Right lobe of liver (tissue), 6 donors: ENCODE results near the gene PRR5. TPM values are rescaled to one million over a fixed set of nuclear protein-coding genes. Genes with fewer than 3 reads are reported as not detected.

Source experiments
- ATAC-seq, 4 donors: fragments of 200-7000 bp; cut with Tn5 transposase; one replicate each; pipeline ENCODE4 v1.9.1; 2020; ENCODE audit warnings: mild to moderate bottlenecking in 4 of 4, moderate library complexity in 4 of 4
- DNase-seq, 3 donors: peaks; one replicate each; pipeline ENCODE4 v3.0.0-alpha.2; 2020
- H3K27ac ChIP-seq, 3 donors: fragments of 200-600 bp; one replicate each; pipeline ENCODE4 v1.8.0; 2022
- H3K27me3 ChIP-seq, 2 donors: fragments of 200-600 bp; one replicate each; pipeline ENCODE4 v1.8.0; 2022
- H3K36me3 ChIP-seq, 4 donors: fragments of 200-600 bp; sonication (generic) in 1 of 4; one replicate each; pipeline versions ENCODE4 v1.5.1 to v1.8.0; 2017 to 2022; ENCODE audit warnings: control low read depth in 1 of 4
- H3K4me1 ChIP-seq, 4 donors: fragments of 200-600 bp; sonication (generic) in 1 of 4; one replicate each; pipeline versions ENCODE4 v1.5.1 to v1.8.0; 2017 to 2022; ENCODE audit warnings: control low read depth in 1 of 4
- H3K4me3 ChIP-seq, 3 donors: fragments of 200-600 bp; one replicate each; pipeline ENCODE4 v1.8.0; 2022
- H3K9me3 ChIP-seq, 4 donors: fragments of 200-600 bp; sonication (generic) in 1 of 4; one replicate each; pipeline versions ENCODE4 v1.5.1 to v1.8.0; 2017 to 2022; ENCODE audit warnings: control low read depth in 1 of 4
- CTCF ChIP-seq, 4 donors: fragments of 200-600 bp in 3 of 4; fragments of 450-650 bp in 1 of 4; IDR thresholded peaks; one replicate each; pipeline versions ENCODE4 v1.5.1 to v1.8.0; 2016 to 2022; ENCODE audit warnings: antibody characterized with exemption in 4 of 4, mild to moderate bottlenecking in 2 of 4
- POLR2A ChIP-seq: fragments of 450-650 bp; IDR thresholded peaks from one replicate; pipeline ENCODE4 v1.6.1; 2017; ENCODE audit warnings: antibody characterized with exemption, mild to moderate bottlenecking
- WGBS: methylation state at CpG from one replicate; pipeline ENCODE4 v1.1.6; 2018; ENCODE audit warnings: low coverage, low lambda C conversion rate; ENCODE audit not compliant: insufficient coverage; ENCODE audit errors: missing lambda C conversion rate; 5-methylcytosine and 5-hydroxymethylcytosine counted together
- intact Hi-C, 2 donors: fragments of 100-400 bp; cut with DNase I; formaldehyde crosslinking; loops; one replicate each; pipeline versions ENCODE4 v1.11.2 to v1.14.1; 2022
- total RNA-seq, 6 experiments: library from RNA; depleted of rRNA in 2 of 6; stranded (reverse); fragments of >200 nt in 2 of 6; fragmentation: NEBNext Ultra II Directional in 3 of 6; extraction: Animal tissue kit (Norgen Biotek cat#: 25700) in 3 of 6; gene quantifications; one replicate each; pipeline versions ENCODE4 v1.1.0 to v1.2.4, GENCODE V29; 2016 to 2023
- donor health status: DM: no; HTN: yes; CAD: no.
- donor health status: DM: no; HTN: no; CAD: no.
- donor health status: DM: no; HTN: no; CAD: no.
- donor health status: DM: no; HTN: yes; CAD: no.
- donor health status: DM: no; HTN: yes; CAD: no.

The PRR5 gene
- total RNA-seq, 6 experiments from 2014 or later: 14.1 to 25.3 (median 20.2) TPM

- Histone ChIP-seq H3K36me3 (no peaks in the 10 kb centered on the region), H3K9me3 (no peaks in the 10 kb centered on the region), H3K27ac (no peak overlapping the region), H3K4me3 (no peak overlapping the region), H3K27me3 (no peaks in the 10 kb centered on the region), H3K4me1 (peaks cover 0 to 17% (median 6%) of the 10 kb centered on the region in 4 donors)
- 83% methylated on average over 1 of the region's 4 CpGs for WGBS
- TF ChIP-seq POLR2A (no peak), CTCF (IDR thresholded peaks at IDR 0.05) (no peak)
- intact Hi-C loops: no loop called here
- no peak for ATAC-seq
- no peak for DNase-seq
These were observed 3.0 kb downstream of the PRR5 start for GRCh38 chr22:44705022-44705297.

DNA sequence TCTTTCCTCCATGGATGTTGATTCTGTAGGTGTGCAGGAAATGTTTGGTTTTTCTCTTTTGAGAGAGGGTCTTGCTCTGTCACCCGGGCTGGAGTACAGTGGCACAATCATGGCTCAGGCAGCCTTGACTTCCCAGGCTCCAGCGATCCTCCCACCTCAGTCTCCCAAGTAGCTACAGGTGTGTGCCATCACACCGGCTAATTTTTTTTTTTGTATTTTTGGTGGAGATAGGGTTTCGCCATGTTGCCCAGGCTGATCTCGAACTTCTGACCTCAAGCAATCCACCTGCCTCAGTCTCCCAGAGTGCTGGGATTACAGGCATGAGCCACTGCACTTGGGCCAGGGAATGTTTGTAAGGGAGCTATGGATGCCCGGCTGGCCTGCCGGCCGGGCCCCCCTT is 4.5 kb downstream of the PRR5 start:
- Histone ChIP-seq H3K9me3 (no peaks in the 10 kb centered on the region), H3K27me3 (no peaks in the 10 kb centered on the region), H3K27ac (no peak overlapping the region), H3K36me3 (no peaks in the 10 kb centered on the region), H3K4me1 (peaks cover 0 to 31% (median 11%) of the 10 kb centered on the region in 4 donors), H3K4me3 (no peak overlapping the region)
- intact Hi-C loops: no loop called here
- no peak for ATAC-seq
- WGBS: 75% methylated on average over 4 of the region's 8 CpGs
- TF ChIP-seq POLR2A (no peak), CTCF (IDR thresholded peaks at IDR 0.05) (no peak)
- DNase-seq: no peak

DNA sequence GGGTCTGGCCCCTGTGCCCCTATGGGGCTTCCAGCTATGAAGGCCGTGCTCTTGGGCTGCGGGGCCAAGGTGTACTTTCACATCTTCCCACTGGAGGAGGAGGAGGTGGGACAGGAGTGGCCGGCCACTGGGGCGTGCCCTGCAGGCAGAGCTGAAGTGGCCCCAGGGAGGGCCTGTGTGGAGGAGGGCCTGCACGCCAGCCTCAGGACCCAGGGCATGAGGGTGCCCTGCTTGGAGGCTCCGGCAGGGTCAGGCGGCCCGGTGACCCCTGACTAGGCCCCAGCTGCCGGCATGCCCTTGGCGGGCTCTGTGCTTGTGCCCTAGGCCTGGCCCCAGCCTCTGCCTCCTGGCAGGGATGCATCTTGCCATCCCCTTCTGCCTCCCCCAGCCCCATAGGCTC is 5.2 kb downstream of the PRR5 start:
- TF ChIP-seq CTCF (IDR thresholded peaks at IDR 0.05): no peak
- TF ChIP-seq POLR2A: no peak
- WGBS: 60% methylated on average over 1 of the region's 10 CpGs
- Histone ChIP-seq H3K4me3 (no peak overlapping the region), H3K36me3 (no peaks in the 10 kb centered on the region), H3K9me3 (no peaks in the 10 kb centered on the region), H3K4me1 (peaks cover 0 to 35% (median 11%) of the 10 kb centered on the region in 4 donors), H3K27ac (no peak overlapping the region), H3K27me3 (no peaks in the 10 kb centered on the region)
- intact Hi-C loops: no loop called here
- ATAC-seq (no peak), DNase-seq (no peak)

GRCh38 chr22:44707752-44708151 is 5.7 kb downstream of the PRR5 start:
- ATAC-seq: no peak
- intact Hi-C loops: no loop called here
- no peak overlapping the region for H3K27ac ChIP-seq
- no peaks in the 10 kb centered on the region for H3K27me3 ChIP-seq
- no peaks in the 10 kb centered on the region for H3K9me3 ChIP-seq
- no peak overlapping the region for H3K4me3 ChIP-seq
- peaks cover 0 to 37% (median 11%) of the 10 kb centered on the region in 4 donors for H3K4me1 ChIP-seq
- WGBS: 91% methylated on average over 5 of the region's 11 CpGs
- DNase-seq: no peak
- H3K36me3 ChIP-seq: no peaks in the 10 kb centered on the region
- TF ChIP-seq POLR2A: no peak
- TF ChIP-seq CTCF (IDR thresholded peaks at IDR 0.05): no peak

GRCh38 chr22:44709881-44710392 is 7.9 kb downstream of the PRR5 start:
- ATAC-seq (no peak), DNase-seq (no peak)
- H3K9me3 ChIP-seq: no peaks in the 10 kb centered on the region
- H3K36me3 ChIP-seq: no peaks in the 10 kb centered on the region
- H3K4me3 ChIP-seq: no peak overlapping the region
- TF ChIP-seq CTCF (IDR thresholded peaks at IDR 0.05): no peak
- no peak for TF ChIP-seq POLR2A
- peaks cover 0 to 52% (median 16%) of the 10 kb centered on the region in 4 donors for H3K4me1 ChIP-seq
- no peak overlapping the region for H3K27ac ChIP-seq
- intact Hi-C loops: no loop called here
- no peaks in the 10 kb centered on the region for H3K27me3 ChIP-seq
- WGBS: no CpG with 5 or more reads among the region's 12 CpGs
